Adrenal gland (tissue), 5 donors: ENCODE measurements around the gene NTF3.

ENCODE experiments used
- POLR2A ChIP-seq, 2 donors: fragments of 450-650 bp; IDR thresholded peaks; one replicate each; pipeline ENCODE4 v1.6.1; 2017; ENCODE audit warnings: antibody characterized with exemption in 2 of 2, mild to moderate bottlenecking in 2 of 2, moderate library complexity in 1 of 2
- TF ChIP-seq, protein P1 (sequence below), 6 experiments: fragments of 450-650 bp in 4 of 6; fragments of 200-600 bp in 2 of 6; sonication (generic) in 1 of 6; IDR thresholded peaks; 1 replicate in 5 of 6; 2 replicates in 1 of 6; pipeline versions ENCODE4 v1.5.1 to v1.8.0; 2016 to 2021; ENCODE audit warnings: antibody characterized with exemption in 6 of 6, mild to moderate bottlenecking in 2 of 6, moderate library complexity in 1 of 6
- donor health status: DM: no; HTN: no; CAD: no.

DNA sequence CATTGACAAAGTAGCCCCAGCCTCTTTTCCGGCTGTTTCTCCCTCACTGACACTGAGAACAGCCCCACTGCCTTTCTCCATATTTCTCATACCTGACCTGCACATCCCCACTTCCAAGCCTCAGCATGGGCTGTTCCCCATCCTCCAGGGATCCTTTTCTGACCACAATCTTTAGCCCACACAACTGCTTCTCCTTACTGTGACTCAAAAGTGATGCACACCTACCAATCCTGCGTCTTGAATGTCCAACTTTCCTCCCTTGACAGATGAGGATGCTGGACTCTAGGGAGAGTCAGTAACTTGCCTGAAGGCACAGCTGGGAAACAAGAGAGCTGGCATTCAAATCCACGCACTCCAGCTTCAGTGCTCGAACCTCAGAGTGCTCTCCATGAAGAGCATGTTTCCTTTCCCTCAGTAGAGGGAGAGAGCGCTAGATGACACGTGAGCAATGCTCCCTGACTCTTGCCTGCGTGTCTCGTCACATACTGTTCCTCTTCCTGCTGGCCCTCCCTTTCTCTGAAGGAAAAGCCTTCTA lies 75.6 kb downstream of the NTF3 start:
- TF ChIP-seq, protein P1, sequence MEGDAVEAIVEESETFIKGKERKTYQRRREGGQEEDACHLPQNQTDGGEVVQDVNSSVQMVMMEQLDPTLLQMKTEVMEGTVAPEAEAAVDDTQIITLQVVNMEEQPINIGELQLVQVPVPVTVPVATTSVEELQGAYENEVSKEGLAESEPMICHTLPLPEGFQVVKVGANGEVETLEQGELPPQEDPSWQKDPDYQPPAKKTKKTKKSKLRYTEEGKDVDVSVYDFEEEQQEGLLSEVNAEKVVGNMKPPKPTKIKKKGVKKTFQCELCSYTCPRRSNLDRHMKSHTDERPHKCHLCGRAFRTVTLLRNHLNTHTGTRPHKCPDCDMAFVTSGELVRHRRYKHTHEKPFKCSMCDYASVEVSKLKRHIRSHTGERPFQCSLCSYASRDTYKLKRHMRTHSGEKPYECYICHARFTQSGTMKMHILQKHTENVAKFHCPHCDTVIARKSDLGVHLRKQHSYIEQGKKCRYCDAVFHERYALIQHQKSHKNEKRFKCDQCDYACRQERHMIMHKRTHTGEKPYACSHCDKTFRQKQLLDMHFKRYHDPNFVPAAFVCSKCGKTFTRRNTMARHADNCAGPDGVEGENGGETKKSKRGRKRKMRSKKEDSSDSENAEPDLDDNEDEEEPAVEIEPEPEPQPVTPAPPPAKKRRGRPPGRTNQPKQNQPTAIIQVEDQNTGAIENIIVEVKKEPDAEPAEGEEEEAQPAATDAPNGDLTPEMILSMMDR (IDR thresholded peaks at IDR 0.05) = no peak
- no peak for TF ChIP-seq POLR2A (IDR thresholded peaks at IDR 0.05)
